GM21360 (cell line): ENCODE data around the gene TRIM72.
A peak's percentile ranks its signal among the peaks of the same experiment; 100 is the strongest.
"Not testable (repeated sequence)": the region's sequence is repeated elsewhere in the genome, so short reads cannot be mapped to it uniquely, and the experiment has no call there.

Experiments
- ATAC-seq: cut with Tn5 transposase; IDR thresholded peaks from one replicate; pipeline ENCODE4 v1.9.1; 2021; ENCODE audit warnings: mild to moderate bottlenecking, moderate library complexity; ENCODE audit not compliant: unreplicated experiment

TRIM72 gene

GRCh38 chr16:31251435-31251834 lies 37.5 kb downstream of the TRIM72 start:
- ATAC-seq, result no peak

DNA sequence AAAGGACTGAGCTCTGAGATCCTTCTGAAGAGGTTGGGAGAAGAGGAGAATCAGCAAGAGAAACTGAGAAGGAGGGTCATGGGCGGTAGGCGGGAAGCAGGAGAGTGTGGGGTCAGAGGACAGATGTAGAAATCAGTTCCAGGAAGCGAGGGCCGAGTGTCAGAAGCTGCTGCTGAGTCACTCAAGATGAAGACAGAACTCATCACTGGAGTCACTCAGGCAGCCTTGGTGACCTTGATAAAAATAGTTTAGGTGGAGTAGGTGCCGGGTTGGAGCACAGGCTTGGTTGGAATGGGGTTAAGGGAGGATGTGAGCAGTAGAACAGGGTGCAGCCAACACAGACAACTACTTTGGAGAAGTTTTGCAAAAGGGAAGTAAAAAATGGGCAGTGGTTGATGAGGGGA lies 39.7 kb downstream of the TRIM72 start:
- ATAC-seq, result no peak

- no peak for ATAC-seq
Observed at GRCh38 chr16:31256466-31256865, 42.5 kb downstream of the TRIM72 start.

GRCh38 chr16:31258366-31258765 lies 44.4 kb downstream of the TRIM72 start:
- ATAC-seq, result no peak

- no peak for ATAC-seq
Observed at GRCh38 chr16:31260136-31260931, 46.4 kb downstream of the TRIM72 start.

DNA sequence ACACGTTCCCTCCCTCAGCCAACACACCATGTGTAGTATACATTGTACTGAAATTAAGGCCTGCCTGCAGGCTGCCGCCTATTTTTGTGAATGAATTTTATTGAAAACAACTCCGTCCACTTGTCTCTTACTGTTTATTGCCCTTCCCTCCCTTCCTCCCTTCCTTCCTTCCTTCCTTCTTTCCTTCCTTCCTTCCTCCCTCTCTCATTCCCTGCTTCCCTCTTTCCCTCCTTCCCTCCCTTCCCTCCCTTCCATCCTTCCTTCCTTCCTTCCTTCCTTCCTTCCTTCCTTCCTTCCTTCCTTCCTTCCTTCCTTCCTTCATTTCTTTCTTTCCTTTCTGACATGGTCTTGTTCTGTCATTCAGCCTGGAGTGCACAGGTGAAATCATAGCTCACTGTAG lies 48.2 kb downstream of the TRIM72 start:
- no peak for ATAC-seq

- peak; percentile 91 for ATAC-seq
Observed at GRCh38 chr16:31265329-31266245, 51.7 kb downstream of the TRIM72 start.

GRCh38 chr16:31267332-31268032 lies 53.6 kb downstream of the TRIM72 start:
- ATAC-seq, result no peak

DNA sequence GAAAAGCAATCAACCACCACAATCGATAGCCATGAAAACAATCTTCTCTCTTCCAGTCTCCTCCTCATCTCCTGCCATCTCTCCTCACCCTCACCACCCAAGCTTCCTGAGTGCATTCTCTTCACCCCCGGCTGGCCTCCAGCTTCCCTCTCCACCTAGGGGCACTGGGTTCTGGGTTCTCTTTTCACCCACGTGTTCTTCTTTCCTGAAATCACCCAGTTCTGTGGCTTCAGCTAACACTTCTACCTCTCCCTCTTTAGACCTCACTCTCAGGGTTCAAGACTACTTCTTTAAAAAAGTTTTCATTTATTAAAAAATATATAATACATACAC lies 54.1 kb downstream of the TRIM72 start:
- ATAC-seq, result no peak

DNA sequence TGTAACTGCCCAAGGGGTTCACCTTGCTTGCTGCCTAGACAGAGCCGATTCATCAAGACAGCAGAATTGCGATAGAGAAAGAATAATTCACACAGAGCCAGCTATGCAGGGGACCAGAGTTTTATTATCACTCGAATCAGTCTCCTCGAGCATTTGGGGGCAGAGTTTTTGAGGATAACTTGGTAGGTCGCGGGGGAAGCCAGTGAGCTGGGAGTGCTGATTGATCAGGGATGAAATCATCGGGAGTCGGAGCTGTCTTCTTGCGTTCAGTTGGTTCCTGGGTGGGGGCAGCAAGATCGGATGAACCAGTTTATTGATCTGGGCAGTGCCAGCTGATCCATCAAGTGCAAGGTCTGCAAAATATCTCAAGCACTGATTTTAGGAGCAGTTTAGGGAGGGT lies 55.0 kb downstream of the TRIM72 start:
- ATAC-seq, result no peak

DNA sequence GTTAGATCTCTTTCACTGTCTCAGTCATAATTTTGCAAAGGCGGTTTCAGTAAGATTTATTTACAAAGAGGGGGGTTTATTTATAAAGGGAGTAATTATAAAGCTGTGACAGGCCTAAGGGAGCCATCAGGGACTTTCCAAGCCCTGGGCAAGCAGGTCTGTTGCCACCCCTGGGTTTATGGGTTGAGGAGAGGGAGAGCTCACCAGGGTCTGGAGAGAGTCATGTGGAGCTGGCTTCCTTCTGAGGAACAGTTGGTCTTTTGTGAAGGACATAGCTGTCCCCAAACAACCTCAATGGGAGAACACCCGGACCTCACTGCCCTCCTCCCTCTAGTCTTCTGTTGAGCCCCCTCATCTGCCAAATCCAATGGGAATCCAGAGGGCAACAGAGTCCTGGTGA lies 55.6 kb downstream of the TRIM72 start:
- ATAC-seq, result no peak

DNA sequence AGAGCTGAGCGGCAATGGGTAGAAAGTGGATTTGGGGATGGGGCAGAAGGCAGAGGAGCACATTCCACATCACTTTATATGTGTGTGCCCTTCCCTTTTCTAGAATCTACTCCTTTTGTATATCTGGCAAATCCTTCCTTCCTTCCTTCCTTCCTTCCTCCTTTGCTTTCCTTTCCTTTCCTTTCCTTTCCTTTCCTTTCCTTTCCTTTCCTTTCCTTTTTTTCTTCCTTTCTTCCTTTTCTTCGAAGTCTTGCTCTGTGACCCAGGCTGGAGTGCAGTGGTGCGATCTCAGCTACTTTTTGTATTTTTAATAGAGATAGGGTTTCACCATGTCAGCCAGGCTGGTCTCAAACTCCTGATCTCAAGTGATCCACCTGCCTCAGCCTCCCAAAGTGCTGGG lies 56.1 kb downstream of the TRIM72 start:
- not testable (repeated sequence) for ATAC-seq

DNA sequence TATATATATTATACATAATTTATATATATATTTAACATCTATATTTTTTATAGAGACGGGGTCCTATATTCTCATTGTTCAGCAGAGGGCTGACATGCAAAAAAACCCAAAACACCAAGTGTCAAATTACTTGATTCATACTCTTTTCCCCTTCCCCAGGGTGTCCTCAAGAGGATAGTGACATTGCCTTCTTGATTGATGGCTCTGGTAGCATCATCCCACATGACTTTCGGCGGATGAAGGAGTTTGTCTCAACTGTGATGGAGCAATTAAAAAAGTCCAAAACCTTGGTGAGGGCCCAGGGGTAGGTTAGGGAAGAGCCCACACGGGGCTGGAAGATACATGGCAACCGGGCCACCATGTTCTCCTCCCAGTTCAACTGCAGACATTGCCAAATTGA lies 56.9 kb downstream of the TRIM72 start:
- no peak for ATAC-seq

DNA sequence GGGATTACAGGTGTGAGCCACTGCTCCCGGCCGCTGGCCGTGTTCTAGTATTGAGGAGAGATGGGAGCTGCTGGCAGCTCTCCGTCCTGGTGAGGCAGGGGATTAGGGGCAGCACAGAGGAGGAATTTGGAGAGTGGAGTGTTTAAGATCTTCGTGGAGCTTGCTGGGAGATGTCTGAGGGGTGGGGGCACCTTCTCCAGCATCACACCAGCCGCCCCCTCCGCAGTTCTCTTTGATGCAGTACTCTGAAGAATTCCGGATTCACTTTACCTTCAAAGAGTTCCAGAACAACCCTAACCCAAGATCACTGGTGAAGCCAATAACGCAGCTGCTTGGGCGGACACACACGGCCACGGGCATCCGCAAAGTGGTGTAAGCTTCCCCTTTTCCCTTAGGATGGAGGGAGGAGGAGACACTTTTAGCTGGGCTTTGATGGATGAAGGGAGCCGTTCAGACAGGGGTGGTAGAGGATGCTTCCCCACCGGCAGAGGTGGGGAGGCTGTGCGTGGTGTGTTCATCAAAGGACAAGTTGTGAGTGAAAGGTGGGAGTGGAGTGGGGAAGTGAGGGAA lies 57.8 kb downstream of the TRIM72 start:
- ATAC-seq, result no peak

GRCh38 chr16:31273187-31273586 lies 59.3 kb downstream of the TRIM72 start:
- ATAC-seq, result no peak

DNA sequence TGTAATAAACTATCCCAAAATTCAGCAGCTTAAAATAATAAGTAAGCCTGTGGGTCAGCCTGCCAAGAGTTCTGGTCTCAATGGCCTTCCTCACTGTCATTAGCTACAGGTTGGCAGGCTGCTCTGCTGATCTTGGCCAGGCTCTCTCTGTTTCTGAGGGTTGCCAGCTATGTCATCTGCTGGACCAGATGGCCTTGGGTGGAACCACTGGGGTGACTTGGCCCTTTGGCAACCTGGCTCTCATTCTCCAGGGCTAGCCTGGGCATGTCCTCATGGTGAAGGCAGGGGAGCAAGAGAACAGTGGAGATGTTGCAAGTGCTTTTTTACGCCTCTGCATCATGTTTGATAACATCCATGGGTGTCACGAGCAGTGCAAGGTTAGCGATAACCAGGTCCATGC lies 59.8 kb downstream of the TRIM72 start:
- no peak for ATAC-seq

GRCh38 chr16:31274831-31275816 lies 61.2 kb downstream of the TRIM72 start:
- no peak for ATAC-seq

DNA sequence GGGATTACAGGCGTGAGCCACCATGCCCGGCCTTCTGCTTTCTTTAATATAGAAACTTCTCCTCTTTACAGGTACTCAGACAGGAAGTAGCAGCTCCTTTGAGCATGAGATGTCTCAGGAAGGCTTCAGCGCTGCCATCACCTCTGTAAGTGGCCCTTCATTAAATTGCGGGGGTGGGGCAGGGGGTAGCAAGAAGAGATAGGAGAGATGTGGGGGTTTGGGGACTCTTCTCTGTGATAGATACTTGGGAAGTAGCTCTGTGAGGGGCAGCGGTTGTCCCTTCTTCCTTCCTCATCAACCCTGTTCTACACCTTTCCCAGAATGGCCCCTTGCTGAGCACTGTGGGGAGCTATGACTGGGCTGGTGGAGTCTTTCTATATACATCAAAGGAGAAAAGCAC lies 62.7 kb downstream of the TRIM72 start:
- no peak for ATAC-seq

GRCh38 chr16:31277659-31278260 lies 63.8 kb downstream of the TRIM72 start:
- ATAC-seq, result no peak

GRCh38 chr16:31278853-31279252 lies 64.9 kb downstream of the TRIM72 start:
- ATAC-seq, result not testable (repeated sequence)
